OCI-LY1 (cell line): ENCODE data around the gene POPDC3.

Experiments used
- H2AFZ ChIP-seq: fragments of 200-600 bp; sonication (generic), shearing (Covaris generic); 2 replicates; pipeline ENCODE4 v1.6.0; 2014; ENCODE audit warnings: antibody characterized with exemption, mild to moderate bottlenecking, low read length
- H3F3A ChIP-seq: fragments of 200-600 bp; sonication (generic), shearing (Covaris generic); 2 replicates; pipeline ENCODE4 v1.6.0; 2014; ENCODE audit warnings: mild to moderate bottlenecking, antibody characterized with exemption, low read length, moderate library complexity; ENCODE audit not compliant: insufficient read depth
- H3K27ac ChIP-seq: fragments of 200-600 bp; sonication (generic); 2 replicates; pipeline ENCODE4 v1.5.1; 2014; ENCODE audit warnings: low read length, mixed run types, mild to moderate bottlenecking, low read depth; ENCODE audit not compliant: poor library complexity, severe bottlenecking
- H3K27me3 ChIP-seq: fragments of 200-600 bp; sonication (generic); 2 replicates; pipeline ENCODE4 v1.6.0; 2014; ENCODE audit warnings: antibody characterized with exemption, mild to moderate bottlenecking, low read length, moderate library complexity; ENCODE audit not compliant: insufficient read depth
- H3K36me3 ChIP-seq: fragments of 200-600 bp; sonication (generic); 2 replicates; pipeline ENCODE4 v1.6.1; 2014; ENCODE audit warnings: mild to moderate bottlenecking, antibody characterized with exemption, low read length, moderate library complexity, mixed read lengths; ENCODE audit not compliant: insufficient read depth
- H3K4me1 ChIP-seq: fragments of 200-600 bp; sonication (generic); 2 replicates; pipeline ENCODE4 v1.5.1; 2014; ENCODE audit warnings: mild to moderate bottlenecking, low read length, moderate library complexity; ENCODE audit not compliant: insufficient read depth, severe bottlenecking
- H3K4me2 ChIP-seq: fragments of 200-600 bp; sonication (generic), shearing (Covaris generic); 2 replicates; pipeline ENCODE4 v1.6.1; 2014; ENCODE audit warnings: low read length
- H3K4me3 ChIP-seq: fragments of 200-600 bp; sonication (generic); 2 replicates; pipeline ENCODE4 v1.5.1; 2014; ENCODE audit warnings: low read length, low read depth, mild to moderate bottlenecking, mixed read lengths; ENCODE audit not compliant: poor library complexity, severe bottlenecking
- H3K79me2 ChIP-seq: fragments of 200-600 bp; shearing (Covaris generic); 2 replicates; pipeline ENCODE4 v1.6.1; 2016; ENCODE audit warnings: mixed run types, low read length, mixed read lengths; ENCODE audit not compliant: insufficient read depth
- H3K9ac ChIP-seq: fragments of 200-600 bp; sonication (generic), shearing (Covaris generic); 2 replicates; pipeline ENCODE4 v1.6.1; 2014; ENCODE audit warnings: mild to moderate bottlenecking, low read length, mixed read lengths
- H3K9me2 ChIP-seq: fragments of 200-600 bp; sonication (generic), shearing (Covaris generic); 2 replicates; pipeline ENCODE4 v1.6.1; 2014; ENCODE audit warnings: low read depth, mild to moderate bottlenecking, low read length, mixed read lengths
- H3K9me3 ChIP-seq: fragments of 200-600 bp; shearing (Covaris generic); 2 replicates; pipeline ENCODE4 v1.6.1; 2014; ENCODE audit warnings: low read length, mixed read lengths
- H4K20me1 ChIP-seq: fragments of 200-600 bp; sonication (generic), shearing (Covaris generic); 2 replicates; pipeline ENCODE4 v1.6.0; 2016; ENCODE audit warnings: mild to moderate bottlenecking, low read length; ENCODE audit not compliant: insufficient read depth
- EZH2 ChIP-seq: fragments of 200-600 bp; sonication (generic), shearing (Covaris generic); IDR thresholded peaks from 2 replicates; pipeline ENCODE4 v1.8.0; 2017; ENCODE audit warnings: borderline replicate concordance, mixed run types, mild to moderate bottlenecking, antibody characterized with exemption, low read length, moderate library complexity, mixed read lengths
- TF ChIP-seq, protein P1 (sequence below): fragments of 200-600 bp; sonication (generic), shearing (Covaris generic); IDR thresholded peaks from 2 replicates; pipeline ENCODE4 v1.5.1; 2017; ENCODE audit warnings: mild to moderate bottlenecking, antibody characterized with exemption, low read length, moderate library complexity, mixed read lengths

POPDC3 gene

DNA sequence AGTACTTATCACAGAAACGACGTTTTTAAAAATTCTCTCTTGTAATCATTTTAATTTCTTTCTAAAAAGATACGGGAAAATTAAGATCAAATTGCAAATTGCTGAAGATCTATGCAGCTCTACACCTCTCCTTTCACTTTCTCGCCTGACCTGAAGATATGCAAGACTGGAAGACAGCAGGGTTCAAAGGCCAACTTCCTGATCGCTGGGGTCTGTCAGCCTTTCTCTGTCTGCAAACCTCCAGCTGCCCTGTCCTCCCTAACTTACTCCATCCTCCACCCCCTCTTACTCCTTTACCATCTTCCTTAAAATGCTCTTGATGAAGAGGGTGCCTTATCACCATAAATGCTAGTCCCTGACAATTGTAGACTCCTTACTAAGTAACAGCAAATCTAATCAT lies 63.7 kb downstream of the POPDC3 start:
- Histone ChIP-seq H3F3A (no peaks in the 10 kb centered on the region), H3K27me3 (no peaks in the 10 kb centered on the region), H3K27ac (no peak overlapping the region), H3K4me1 (no peaks in the 10 kb centered on the region), H3K4me3 (no peak overlapping the region), H3K79me2 (no peaks in the 10 kb centered on the region), H3K4me2 (no peak overlapping the region), H3K36me3 (no peaks in the 10 kb centered on the region), H2AFZ (no peak overlapping the region), H3K9me3 (no peaks in the 10 kb centered on the region), H3K9ac (no peak overlapping the region), H3K9me2 (no peaks in the 10 kb centered on the region), H4K20me1 (no peaks in the 10 kb centered on the region)
- TF ChIP-seq EZH2: no peak
- TF ChIP-seq, protein P1, sequence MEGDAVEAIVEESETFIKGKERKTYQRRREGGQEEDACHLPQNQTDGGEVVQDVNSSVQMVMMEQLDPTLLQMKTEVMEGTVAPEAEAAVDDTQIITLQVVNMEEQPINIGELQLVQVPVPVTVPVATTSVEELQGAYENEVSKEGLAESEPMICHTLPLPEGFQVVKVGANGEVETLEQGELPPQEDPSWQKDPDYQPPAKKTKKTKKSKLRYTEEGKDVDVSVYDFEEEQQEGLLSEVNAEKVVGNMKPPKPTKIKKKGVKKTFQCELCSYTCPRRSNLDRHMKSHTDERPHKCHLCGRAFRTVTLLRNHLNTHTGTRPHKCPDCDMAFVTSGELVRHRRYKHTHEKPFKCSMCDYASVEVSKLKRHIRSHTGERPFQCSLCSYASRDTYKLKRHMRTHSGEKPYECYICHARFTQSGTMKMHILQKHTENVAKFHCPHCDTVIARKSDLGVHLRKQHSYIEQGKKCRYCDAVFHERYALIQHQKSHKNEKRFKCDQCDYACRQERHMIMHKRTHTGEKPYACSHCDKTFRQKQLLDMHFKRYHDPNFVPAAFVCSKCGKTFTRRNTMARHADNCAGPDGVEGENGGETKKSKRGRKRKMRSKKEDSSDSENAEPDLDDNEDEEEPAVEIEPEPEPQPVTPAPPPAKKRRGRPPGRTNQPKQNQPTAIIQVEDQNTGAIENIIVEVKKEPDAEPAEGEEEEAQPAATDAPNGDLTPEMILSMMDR: no peak

DNA sequence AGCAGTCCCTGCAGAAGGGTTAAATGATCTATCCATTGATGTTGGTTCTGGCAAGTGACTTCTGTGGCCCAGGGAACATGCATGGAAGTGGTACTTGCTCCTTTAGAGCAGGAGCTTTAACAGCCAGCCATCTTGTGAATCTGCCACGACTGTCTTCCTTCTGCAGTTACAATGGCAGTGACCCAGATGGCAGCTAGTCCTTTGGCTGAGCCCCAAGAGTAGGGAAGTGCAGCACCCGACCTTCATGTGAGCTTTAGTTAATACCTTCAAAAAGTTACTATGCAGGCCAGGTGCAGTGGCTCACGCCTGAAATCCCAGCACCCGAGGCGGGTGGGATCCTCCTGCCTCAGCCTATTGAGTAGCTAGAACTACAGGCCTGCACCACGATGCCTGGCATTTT lies 66.4 kb downstream of the POPDC3 start:
- Histone ChIP-seq H3K27me3 (no peaks in the 10 kb centered on the region), H3F3A (no peaks in the 10 kb centered on the region), H3K36me3 (no peaks in the 10 kb centered on the region), H3K27ac (no peak overlapping the region), H4K20me1 (no peaks in the 10 kb centered on the region), H3K79me2 (no peaks in the 10 kb centered on the region), H3K4me2 (no peak overlapping the region), H3K4me3 (no peak overlapping the region), H3K9ac (no peak overlapping the region), H2AFZ (no peak overlapping the region), H3K9me2 (no peaks in the 10 kb centered on the region), H3K4me1 (no peaks in the 10 kb centered on the region), H3K9me3 (no peaks in the 10 kb centered on the region)
- no peak for TF ChIP-seq EZH2
- TF ChIP-seq, protein P1: no peak

- no peaks in the 10 kb centered on the region for H3K27me3 ChIP-seq
- no peak overlapping the region for H3K9ac ChIP-seq
- TF ChIP-seq, protein P1: peak; percentile 15; the same call in 1 of the 2 replicates
- TF ChIP-seq EZH2: no peak
- H3K9me2 ChIP-seq: no peaks in the 10 kb centered on the region
- no peak overlapping the region for H3K27ac ChIP-seq
- no peaks in the 10 kb centered on the region for H3K4me1 ChIP-seq
- no peaks in the 10 kb centered on the region for H3F3A ChIP-seq
- H3K4me2 ChIP-seq: no peak overlapping the region
- no peaks in the 10 kb centered on the region for H4K20me1 ChIP-seq
- no peaks in the 10 kb centered on the region for H3K36me3 ChIP-seq
- H2AFZ ChIP-seq: no peak overlapping the region
- H3K79me2 ChIP-seq: no peaks in the 10 kb centered on the region
- no peak overlapping the region for H3K4me3 ChIP-seq
- H3K9me3 ChIP-seq: no peaks in the 10 kb centered on the region
Measured at GRCh38 chr6:105112577-105112976, 67.2 kb downstream of the POPDC3 start.
